H1 (cell line): Measurements from ENCODE around the gene CCDC91. TPM values are rescaled to one million over a fixed set of nuclear protein-coding genes. Genes with fewer than 3 reads are reported as not detected.

Experiments used
- CTCF ChIA-PET: fragments of 300-600 bp; sonication (Branson Sonifier 250); formaldehyde crosslinking; loops from one replicate; lab custom pipeline; 2021; ENCODE audit not compliant: partially characterized antibody; lab: Charles Lee
- POLR2A ChIA-PET: fragments of 300-600 bp; sonication (Branson Sonifier 250); formaldehyde crosslinking; loops from one replicate; lab custom pipeline; 2021; ENCODE audit warnings: inconsistent platforms; ENCODE audit not compliant: partially characterized antibody; lab: Charles Lee
- DNase-seq, 2 experiments: peaks; one replicate each; pipeline versions ENCODE4 v3.0.0 to v3.0.0-alpha.2; 2010 to 2022; ENCODE audit warnings: low spot score in 2 of 2, low read depth in 1 of 2, mixed read lengths in 1 of 2
- FAIRE-seq: peaks from 2 replicates; lab custom pipeline; 2011; peaks lifted over from hg19 to GRCh38; lab: Jason Lieb, UNC
- H2AFZ ChIP-seq: 2 replicates; pipeline ENCODE4 v1.8.1; 2012; ENCODE audit warnings: low read length, inconsistent platforms
- H2AK5ac ChIP-seq: 2 replicates; pipeline ENCODE4 v1.6.1; 2013; ENCODE audit warnings: low read depth, low read length
- H2BK120ac ChIP-seq: replicated peaks from 2 replicates; pipeline ENCODE3; 2013; ENCODE audit warnings: low read depth, low read length, inconsistent platforms
- H2BK12ac ChIP-seq: 2 replicates; pipeline ENCODE4 v1.6.1; 2013; ENCODE audit warnings: low read depth, low read length
- H2BK15ac ChIP-seq: 2 replicates; pipeline ENCODE4 v1.6.1; 2013; ENCODE audit warnings: low read length
- H2BK20ac ChIP-seq: 2 replicates; pipeline ENCODE4 v1.6.1; 2013; ENCODE audit warnings: low read length
- H2BK5ac ChIP-seq: 2 replicates; pipeline ENCODE4 v1.6.1; 2013; ENCODE audit warnings: low read depth, low read length
- H3K14ac ChIP-seq: 2 replicates; pipeline ENCODE4 v1.6.1; 2013; ENCODE audit warnings: inconsistent platforms; ENCODE audit not compliant: insufficient read length
- H3K18ac ChIP-seq: 2 replicates; pipeline ENCODE4 v1.6.1; 2013; ENCODE audit warnings: low read length; ENCODE audit errors: extremely low read depth
- H3K23ac ChIP-seq: 2 replicates; pipeline ENCODE4 v1.6.1; 2013; ENCODE audit warnings: inconsistent platforms; ENCODE audit not compliant: insufficient read length
- H3K23me2 ChIP-seq: 2 replicates; pipeline ENCODE4 v1.6.1; 2013; ENCODE audit warnings: low read depth, low read length
- H3K27ac ChIP-seq: 2 replicates; pipeline ENCODE4 v1.6.1; 2011; ENCODE audit warnings: low read depth, low read length, inconsistent platforms
- H3K27me3 ChIP-seq, 4 experiments: replicated peaks in 1 of 4; 1 replicate in 1 of 4; 2 replicates in 3 of 4; pipeline versions ENCODE4 v1.6.1 to v1.8.1; 2011 to 2013; ENCODE audit warnings: low read length in 3 of 4, mild to moderate bottlenecking in 3 of 4, inconsistent platforms in 2 of 4, mixed read lengths in 2 of 4, moderate library complexity in 1 of 4; ENCODE audit not compliant: control insufficient read depth in 3 of 4, insufficient read depth in 3 of 4; ENCODE audit errors: extremely low read depth in 1 of 4
- H3K36me3 ChIP-seq, 4 experiments: 2 replicates each; pipeline versions ENCODE4 v1.6.1 to v1.8.1; 2011 to 2013; ENCODE audit warnings: mild to moderate bottlenecking in 4 of 4, low read length in 3 of 4, moderate library complexity in 2 of 4, control low read depth in 1 of 4, inconsistent platforms in 1 of 4; ENCODE audit not compliant: insufficient read depth in 4 of 4, control insufficient read depth in 2 of 4
- H3K4ac ChIP-seq: replicated peaks from 2 replicates; pipeline ENCODE3; 2013; ENCODE audit warnings: low read length, low read depth, mixed read lengths, inconsistent platforms; ENCODE audit not compliant: insufficient read length
- H3K4me1 ChIP-seq, 4 experiments: replicated peaks in 1 of 4; 1 replicate in 1 of 4; 2 replicates in 3 of 4; pipeline versions ENCODE4 v1.6.1 to v1.8.1; 2011 to 2013; ENCODE audit warnings: low read length in 3 of 4, inconsistent platforms in 2 of 4, mixed read lengths in 1 of 4; ENCODE audit not compliant: insufficient read depth in 4 of 4, control insufficient read depth in 3 of 4
- H3K4me2 ChIP-seq, 2 experiments: 2 replicates each; pipeline versions ENCODE4 v1.6.1 to v1.8.1; 2011 to 2013; ENCODE audit warnings: low read depth in 2 of 2, low read length in 2 of 2, control low read depth in 1 of 2, inconsistent platforms in 1 of 2, mild to moderate bottlenecking in 1 of 2; ENCODE audit not compliant: insufficient read depth in 1 of 2
- H3K4me3 ChIP-seq, 4 experiments: fragments of 200-600, 300-600 bp in 1 of 4; sonication (generic), shearing (Covaris generic), sonication (Bioruptor Twin) in 1 of 4; 2 replicates each; pipeline versions ENCODE4 v1.5.1 to v1.8.1; 2011 to 2016; ENCODE audit warnings: low read length in 4 of 4, low read depth in 3 of 4, control low read depth in 2 of 4, inconsistent platforms in 2 of 4, mild to moderate bottlenecking in 2 of 4, mixed read lengths in 1 of 4, moderate library complexity in 1 of 4; ENCODE audit not compliant: insufficient read depth in 2 of 4; ENCODE audit errors: extremely low read depth in 1 of 4
- H3K56ac ChIP-seq: replicated peaks from 2 replicates; pipeline ENCODE3; 2013; ENCODE audit warnings: low read depth, mild to moderate bottlenecking, mixed read lengths, low read length, inconsistent platforms; ENCODE audit not compliant: insufficient read length
- H3K79me1 ChIP-seq: 2 replicates; pipeline ENCODE4 v1.6.1; 2013; ENCODE audit warnings: low read depth, low read length, control low read depth
- H3K79me2 ChIP-seq, 2 experiments: 2 replicates each; pipeline versions ENCODE4 v1.6.1 to v1.8.1; 2012 to 2013; ENCODE audit warnings: low read length in 2 of 2, mild to moderate bottlenecking in 2 of 2, inconsistent platforms in 1 of 2; ENCODE audit not compliant: insufficient read depth in 2 of 2, control insufficient read depth in 1 of 2
- H3K9ac ChIP-seq, 4 experiments: replicated peaks in 1 of 4; 1 replicate in 1 of 4; 2 replicates in 3 of 4; pipeline versions ENCODE4 v1.6.1 to v1.8.1; 2011 to 2013; ENCODE audit warnings: low read depth in 3 of 4, low read length in 3 of 4, control low read depth in 2 of 4, mild to moderate bottlenecking in 2 of 4, moderate library complexity in 2 of 4, inconsistent platforms in 1 of 4; ENCODE audit errors: extremely low read depth in 1 of 4
- H3K9me3 ChIP-seq, 2 experiments: 2 replicates each; pipeline versions ENCODE4 v1.6.1 to v1.8.1; 2012 to 2013; ENCODE audit warnings: mild to moderate bottlenecking in 2 of 2, moderate library complexity in 2 of 2, control low read depth in 1 of 2, inconsistent platforms in 1 of 2, low read depth in 1 of 2, low read length in 1 of 2, mixed read lengths in 1 of 2; ENCODE audit not compliant: insufficient read depth in 2 of 2
- H4K20me1 ChIP-seq, 2 experiments: replicated peaks in 1 of 2; 2 replicates each; pipeline versions ENCODE3 to v1.8.1; 2011 to 2013; ENCODE audit warnings: inconsistent platforms in 2 of 2, low read length in 2 of 2, mild to moderate bottlenecking in 1 of 2; ENCODE audit not compliant: insufficient read depth in 2 of 2, control insufficient read depth in 1 of 2
- H4K5ac ChIP-seq: 2 replicates; pipeline ENCODE4 v1.6.1; 2013; ENCODE audit warnings: low read length, low read depth, mixed read lengths, inconsistent platforms; ENCODE audit not compliant: insufficient read length
- H4K8ac ChIP-seq: 2 replicates; pipeline ENCODE4 v1.8.0; 2013; ENCODE audit warnings: mild to moderate bottlenecking, moderate library complexity, low read length, inconsistent platforms; ENCODE audit not compliant: insufficient read depth; ENCODE audit errors: extremely low read depth
- H4K91ac ChIP-seq: replicated peaks from 2 replicates; pipeline ENCODE3; 2013; ENCODE audit warnings: low read length, mixed read lengths, inconsistent platforms; ENCODE audit not compliant: insufficient read length
- BCL11A ChIP-seq, 2 experiments: IDR thresholded peaks; one replicate each; pipeline ENCODE4 v1.6.1; 2011; ENCODE audit warnings: low read depth in 2 of 2, low read length in 2 of 2, mild to moderate bottlenecking in 2 of 2
- BRCA1 ChIP-seq: IDR thresholded peaks from 2 replicates; pipeline ENCODE4 v1.6.1; 2012; ENCODE audit warnings: low read depth, low read length, improper control_type of control experiment
- EZH2 ChIP-seq: fragments of 200-600 bp; sonication (generic); IDR thresholded peaks from 2 replicates; pipeline ENCODE4 v1.7.1; 2012; ENCODE audit warnings: low read depth, mild to moderate bottlenecking, moderate library complexity, low read length, inconsistent platforms; ENCODE audit not compliant: severe bottlenecking
- JUN ChIP-seq: IDR thresholded peaks from 2 replicates; pipeline ENCODE4 v1.6.1; 2011; ENCODE audit warnings: low read depth, mild to moderate bottlenecking, improper control_type of control experiment, low read length
- MAFK ChIP-seq: IDR thresholded peaks from 2 replicates; pipeline ENCODE4 v1.6.1; 2012; ENCODE audit warnings: low read depth, mild to moderate bottlenecking, improper control_type of control experiment, low read length
- RFX5 ChIP-seq: IDR thresholded peaks from 2 replicates; pipeline ENCODE4 v1.6.1; 2011; ENCODE audit warnings: low read depth, low read length, improper control_type of control experiment, borderline replicate concordance
- SAP30 ChIP-seq: fragments of 300-600 bp; sonication (generic); IDR thresholded peaks from 2 replicates; pipeline ENCODE4 v1.7.1; 2012; ENCODE audit warnings: low read length, moderate library complexity, mild to moderate bottlenecking, inconsistent platforms; ENCODE audit not compliant: insufficient read depth, insufficient replicate concordance
- SIN3A ChIP-seq, 2 experiments: IDR thresholded peaks in 1 of 2; conservative IDR thresholded peaks in 1 of 2; 2 replicates each; pipeline ENCODE4 v1.6.1; 2011 to 2012; ENCODE audit warnings: low read length in 2 of 2, improper control_type of control experiment in 1 of 2, low read depth in 1 of 2, mild to moderate bottlenecking in 1 of 2
- SP1 ChIP-seq: IDR thresholded peaks from 2 replicates; pipeline ENCODE4 v1.6.1; 2011; ENCODE audit warnings: low read depth, low read length
- SP2 ChIP-seq: IDR thresholded peaks from 2 replicates; pipeline ENCODE4 v1.6.1; 2012; ENCODE audit warnings: mild to moderate bottlenecking, low read length, inconsistent platforms
- SP4 ChIP-seq: IDR thresholded peaks from 2 replicates; pipeline ENCODE4 v1.6.1; 2012; ENCODE audit warnings: low read length, inconsistent platforms
- polyA plus RNA-seq, 7 experiments: library from polyadenylated mRNA; depleted of rRNA in 3 of 7; stranded (reverse) in 5 of 7; unstranded in 2 of 7; fragments of >200 nt in 5 of 7; fragments of 200-250 nt in 2 of 7; gene quantifications; 1 replicate in 5 of 7; 2 replicates in 1 of 7; 4 replicates in 1 of 7; pipeline versions ENCODE4 v1.2.1 to v1.2.3, GENCODE V29; 2011 to 2013; ENCODE audit warnings: missing spikeins in 2 of 7, mixed read lengths in 2 of 7
- total RNA-seq: library from RNA; stranded (reverse); fragmentation: NEBNext Ultra II Directional; extraction: Animal tissue kit (Norgen Biotek cat#: 25700); gene quantifications from 2 replicates; pipeline ENCODE4 v1.2.1, GENCODE V29; 2021
- TF ChIP-seq, protein P1 (sequence below): IDR thresholded peaks from 2 replicates; pipeline ENCODE4 v1.6.1; 2011; ENCODE audit warnings: low read length, improper control_type of control experiment

Gene CCDC91
- total and polyA plus RNA-seq, 2 of the 8 experiments (the other 6 are each of a cell fraction or from before 2014, with no cell fraction given), result 8.6 to 23.1 TPM

DNA sequence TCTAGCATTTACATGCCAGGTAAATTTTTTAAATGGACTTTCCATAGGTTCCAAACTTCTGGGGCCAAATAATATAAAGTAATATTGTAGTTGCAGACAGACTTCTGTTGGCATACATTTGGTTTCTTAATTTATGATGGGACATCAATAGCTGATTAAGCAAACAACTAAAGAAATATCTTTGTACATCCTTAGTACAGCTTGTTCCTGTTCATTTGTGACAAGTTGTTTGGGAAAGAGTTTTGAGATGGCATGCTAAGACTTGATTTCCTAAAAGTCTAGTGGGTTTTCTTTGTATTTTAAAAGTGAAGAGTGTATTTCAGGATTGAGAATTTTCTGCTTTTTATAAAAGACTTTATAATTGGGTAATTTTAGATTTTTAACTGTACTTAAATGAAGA lies 41.0 kb downstream of the CCDC91 start:
- Histone ChIP-seq H3K4ac (no peak overlapping the region), H3K9me3 (no peaks in the 10 kb centered on the region), H3K79me2 (peaks cover 0 to 43% of the 10 kb centered on the region in 2 experiments; a peak in 2 of 4 replicates), H3K79me1 (no peaks in the 10 kb centered on the region), H2BK120ac (no peak overlapping the region), H3K23me2 (no peaks in the 10 kb centered on the region), H2BK20ac (no peak overlapping the region), H3K14ac (no peak overlapping the region), H4K20me1 (no peaks in the 10 kb centered on the region), H3K4me2 (no peak overlapping the region), H3K27me3 (no peaks in the 10 kb centered on the region), H3K56ac (no peak overlapping the region), H4K91ac (no peak overlapping the region), H2AFZ (no peak overlapping the region), H3K36me3 (no peaks in the 10 kb centered on the region; a peak in 1 of 8 replicates)
- POLR2A ChIA-PET, result no interaction called here
- no peak for TF ChIP-seq MAFK
- TF ChIP-seq BRCA1, result no peak
- no peak for TF ChIP-seq SP4
- TF ChIP-seq, protein P1, sequence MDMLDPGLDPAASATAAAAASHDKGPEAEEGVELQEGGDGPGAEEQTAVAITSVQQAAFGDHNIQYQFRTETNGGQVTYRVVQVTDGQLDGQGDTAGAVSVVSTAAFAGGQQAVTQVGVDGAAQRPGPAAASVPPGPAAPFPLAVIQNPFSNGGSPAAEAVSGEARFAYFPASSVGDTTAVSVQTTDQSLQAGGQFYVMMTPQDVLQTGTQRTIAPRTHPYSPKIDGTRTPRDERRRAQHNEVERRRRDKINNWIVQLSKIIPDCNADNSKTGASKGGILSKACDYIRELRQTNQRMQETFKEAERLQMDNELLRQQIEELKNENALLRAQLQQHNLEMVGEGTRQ, result no peak
- TF ChIP-seq EZH2, result no peak
- TF ChIP-seq SP2, result no peak
- no peak for TF ChIP-seq RFX5
- no peak for TF ChIP-seq SIN3A (conservative IDR thresholded peaks at IDR 0.05 in 1 of 2, IDR thresholded peaks at IDR 0.05 in 1 of 2; ENCODE audit: low read depth in 1 of 2, low read length in 2 of 2)
- no peak for TF ChIP-seq BCL11A (IDR thresholded peaks at IDR 0.05; ENCODE audit: low read depth in 2 of 2, low read length in 2 of 2)
- TF ChIP-seq JUN, result no peak
- no peak for TF ChIP-seq SP1
- TF ChIP-seq SAP30, result no peak
- TF ChIP-seq, all 59 proteins: peak for 0
- Histone ChIP-seq H2BK5ac (no peak overlapping the region), H4K5ac (no peak overlapping the region), H3K9ac (no peak overlapping the region), H4K8ac (no peak overlapping the region), H3K18ac (no peak overlapping the region), H3K23ac (no peak overlapping the region), H2AK5ac (no peak overlapping the region), H3K4me1 (no peaks in the 10 kb centered on the region), H3K4me3 (no peak overlapping the region), H2BK12ac (no peak overlapping the region), H3K27ac (no peak overlapping the region), H2BK15ac (no peak overlapping the region)
- DNase-seq (no peak), FAIRE-seq (no peak)
- CTCF ChIA-PET, result no interaction called here
